Measurements from ENCODE around the gene KDM3A.

DNA sequence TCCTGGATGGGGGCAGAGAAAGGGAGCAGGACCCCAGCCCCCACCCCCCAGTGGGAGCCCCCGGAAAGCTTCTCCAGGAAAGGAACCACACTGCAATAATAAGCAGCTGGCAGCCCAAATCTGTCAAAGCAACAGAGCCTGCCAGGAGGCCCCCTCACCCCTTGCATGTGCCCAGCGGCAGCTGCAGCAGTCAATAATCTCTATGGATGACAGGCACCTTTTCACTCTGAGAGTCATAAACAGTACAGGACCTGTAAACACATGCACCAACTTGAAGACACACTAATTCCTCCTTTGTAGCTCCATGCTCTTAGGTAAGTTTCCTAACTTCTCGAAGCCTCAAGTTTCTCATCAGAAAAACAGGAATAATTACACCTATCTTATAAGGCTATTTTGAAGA is 26.2 kb upstream of the KDM3A start:
- TF ChIP-seq, protein P1, sequence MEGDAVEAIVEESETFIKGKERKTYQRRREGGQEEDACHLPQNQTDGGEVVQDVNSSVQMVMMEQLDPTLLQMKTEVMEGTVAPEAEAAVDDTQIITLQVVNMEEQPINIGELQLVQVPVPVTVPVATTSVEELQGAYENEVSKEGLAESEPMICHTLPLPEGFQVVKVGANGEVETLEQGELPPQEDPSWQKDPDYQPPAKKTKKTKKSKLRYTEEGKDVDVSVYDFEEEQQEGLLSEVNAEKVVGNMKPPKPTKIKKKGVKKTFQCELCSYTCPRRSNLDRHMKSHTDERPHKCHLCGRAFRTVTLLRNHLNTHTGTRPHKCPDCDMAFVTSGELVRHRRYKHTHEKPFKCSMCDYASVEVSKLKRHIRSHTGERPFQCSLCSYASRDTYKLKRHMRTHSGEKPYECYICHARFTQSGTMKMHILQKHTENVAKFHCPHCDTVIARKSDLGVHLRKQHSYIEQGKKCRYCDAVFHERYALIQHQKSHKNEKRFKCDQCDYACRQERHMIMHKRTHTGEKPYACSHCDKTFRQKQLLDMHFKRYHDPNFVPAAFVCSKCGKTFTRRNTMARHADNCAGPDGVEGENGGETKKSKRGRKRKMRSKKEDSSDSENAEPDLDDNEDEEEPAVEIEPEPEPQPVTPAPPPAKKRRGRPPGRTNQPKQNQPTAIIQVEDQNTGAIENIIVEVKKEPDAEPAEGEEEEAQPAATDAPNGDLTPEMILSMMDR (IDR thresholded peaks at IDR 0.05): no peak
- no peak for TF ChIP-seq POLR2A (IDR thresholded peaks at IDR 0.05)
